Measurements from ENCODE around the gene NME8. TPM values are rescaled to one million over a fixed set of nuclear protein-coding genes. Genes with fewer than 3 reads are reported as not detected.

Gene NME8
- total and polyA plus RNA-seq, 2 experiments from 2014 or later: 0.14 to 1.3 TPM

DNA sequence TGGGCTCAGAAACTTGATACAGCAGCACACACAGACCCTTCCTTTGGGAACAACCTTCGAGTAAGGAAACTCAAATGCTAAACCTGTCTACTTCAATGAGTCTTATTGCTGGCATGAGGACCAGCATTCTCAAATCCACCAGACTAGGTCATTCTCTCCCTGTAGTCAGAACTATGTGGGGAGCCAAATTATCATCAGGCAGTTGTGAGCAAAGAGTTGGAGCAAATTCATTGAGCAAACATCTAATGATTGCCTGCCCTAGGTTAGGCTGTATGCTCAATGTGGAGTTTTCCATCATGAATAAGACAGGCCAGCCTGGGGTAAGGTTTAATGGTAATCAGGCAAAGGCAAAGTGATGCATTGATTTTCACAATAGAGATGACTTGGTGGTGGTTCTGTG, 75.6 kb downstream of the NME8 start (continued):
- TF ChIP-seq, protein P1, sequence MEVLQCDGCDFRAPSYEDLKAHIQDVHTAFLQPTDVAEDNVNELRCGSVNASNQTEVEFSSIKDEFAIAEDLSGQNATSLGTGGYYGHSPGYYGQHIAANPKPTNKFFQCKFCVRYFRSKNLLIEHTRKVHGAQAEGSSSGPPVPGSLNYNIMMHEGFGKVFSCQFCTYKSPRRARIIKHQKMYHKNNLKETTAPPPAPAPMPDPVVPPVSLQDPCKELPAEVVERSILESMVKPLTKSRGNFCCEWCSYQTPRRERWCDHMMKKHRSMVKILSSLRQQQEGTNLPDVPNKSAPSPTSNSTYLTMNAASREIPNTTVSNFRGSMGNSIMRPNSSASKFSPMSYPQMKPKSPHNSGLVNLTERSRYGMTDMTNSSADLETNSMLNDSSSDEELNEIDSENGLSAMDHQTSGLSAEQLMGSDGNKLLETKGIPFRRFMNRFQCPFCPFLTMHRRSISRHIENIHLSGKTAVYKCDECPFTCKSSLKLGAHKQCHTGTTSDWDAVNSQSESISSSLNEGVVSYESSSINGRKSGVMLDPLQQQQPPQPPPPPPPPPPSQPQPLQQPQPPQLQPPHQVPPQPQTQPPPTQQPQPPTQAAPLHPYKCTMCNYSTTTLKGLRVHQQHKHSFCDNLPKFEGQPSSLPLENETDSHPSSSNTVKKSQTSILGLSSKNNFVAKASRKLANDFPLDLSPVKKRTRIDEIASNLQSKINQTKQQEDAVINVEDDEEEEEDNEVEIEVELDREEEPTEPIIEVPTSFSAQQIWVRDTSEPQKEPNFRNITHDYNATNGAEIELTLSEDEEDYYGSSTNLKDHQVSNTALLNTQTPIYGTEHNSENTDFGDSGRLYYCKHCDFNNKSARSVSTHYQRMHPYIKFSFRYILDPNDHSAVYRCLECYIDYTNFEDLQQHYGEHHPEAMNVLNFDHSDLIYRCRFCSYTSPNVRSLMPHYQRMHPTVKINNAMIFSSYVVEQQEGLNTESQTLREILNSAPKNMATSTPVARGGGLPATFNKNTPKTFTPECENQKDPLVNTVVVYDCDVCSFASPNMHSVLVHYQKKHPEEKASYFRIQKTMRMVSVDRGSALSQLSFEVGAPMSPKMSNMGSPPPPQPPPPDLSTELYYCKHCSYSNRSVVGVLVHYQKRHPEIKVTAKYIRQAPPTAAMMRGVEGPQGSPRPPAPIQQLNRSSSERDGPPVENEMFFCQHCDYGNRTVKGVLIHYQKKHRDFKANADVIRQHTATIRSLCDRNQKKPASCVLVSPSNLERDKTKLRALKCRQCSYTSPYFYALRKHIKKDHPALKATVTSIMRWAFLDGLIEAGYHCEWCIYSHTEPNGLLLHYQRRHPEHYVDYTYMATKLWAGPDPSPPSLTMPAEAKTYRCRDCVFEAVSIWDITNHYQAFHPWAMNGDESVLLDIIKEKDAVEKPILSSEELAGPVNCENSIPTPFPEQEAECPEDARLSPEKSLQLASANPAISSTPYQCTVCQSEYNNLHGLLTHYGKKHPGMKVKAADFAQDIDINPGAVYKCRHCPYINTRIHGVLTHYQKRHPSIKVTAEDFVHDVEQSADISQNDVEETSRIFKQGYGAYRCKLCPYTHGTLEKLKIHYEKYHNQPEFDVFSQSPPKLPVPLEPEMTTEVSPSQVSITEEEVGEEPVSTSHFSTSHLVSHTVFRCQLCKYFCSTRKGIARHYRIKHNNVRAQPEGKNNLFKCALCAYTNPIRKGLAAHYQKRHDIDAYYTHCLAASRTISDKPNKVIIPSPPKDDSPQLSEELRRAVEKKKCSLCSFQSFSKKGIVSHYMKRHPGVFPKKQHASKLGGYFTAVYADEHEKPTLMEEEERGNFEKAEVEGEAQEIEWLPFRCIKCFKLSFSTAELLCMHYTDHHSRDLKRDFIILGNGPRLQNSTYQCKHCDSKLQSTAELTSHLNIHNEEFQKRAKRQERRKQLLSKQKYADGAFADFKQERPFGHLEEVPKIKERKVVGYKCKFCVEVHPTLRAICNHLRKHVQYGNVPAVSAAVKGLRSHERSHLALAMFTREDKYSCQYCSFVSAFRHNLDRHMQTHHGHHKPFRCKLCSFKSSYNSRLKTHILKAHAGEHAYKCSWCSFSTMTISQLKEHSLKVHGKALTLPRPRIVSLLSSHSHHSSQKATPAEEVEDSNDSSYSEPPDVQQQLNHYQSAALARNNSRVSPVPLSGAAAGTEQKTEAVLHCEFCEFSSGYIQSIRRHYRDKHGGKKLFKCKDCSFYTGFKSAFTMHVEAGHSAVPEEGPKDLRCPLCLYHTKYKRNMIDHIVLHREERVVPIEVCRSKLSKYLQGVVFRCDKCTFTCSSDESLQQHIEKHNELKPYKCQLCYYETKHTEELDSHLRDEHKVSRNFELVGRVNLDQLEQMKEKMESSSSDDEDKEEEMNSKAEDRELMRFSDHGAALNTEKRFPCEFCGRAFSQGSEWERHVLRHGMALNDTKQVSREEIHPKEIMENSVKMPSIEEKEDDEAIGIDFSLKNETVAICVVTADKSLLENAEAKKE (CRISPR knock-in tag; IDR thresholded peaks at IDR 0.05): no peak

DNA sequence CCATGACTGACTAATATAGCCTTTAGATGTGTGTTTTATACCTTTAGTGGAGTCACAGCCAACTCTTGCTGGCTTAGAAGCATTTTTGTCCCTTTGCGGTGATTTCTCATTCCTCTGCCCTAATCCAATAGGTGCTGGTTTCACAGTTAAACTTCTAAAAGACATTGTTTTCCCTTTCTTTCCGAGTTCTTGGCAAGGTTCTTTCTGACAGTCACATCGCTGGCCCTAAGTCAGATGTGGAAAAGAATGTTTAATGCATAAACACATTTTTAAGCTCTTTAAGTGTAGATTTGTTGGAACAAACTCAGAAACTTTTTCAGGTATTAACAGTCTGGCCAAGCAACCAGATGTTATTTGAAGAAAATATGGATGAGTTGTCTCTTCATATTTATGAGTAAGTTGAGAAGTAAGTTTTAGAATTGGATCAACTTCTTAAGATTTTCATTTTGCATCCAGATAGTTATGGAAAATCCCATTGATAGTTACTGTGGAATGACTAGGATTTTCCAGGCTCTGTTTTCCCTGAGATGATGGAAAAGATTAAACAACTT, 76.2 kb downstream of the NME8 start:
- H3K27ac ChIP-seq (ENCODE audit: low read depth): no peak overlapping the region
- peaks cover 7% of the 10 kb centered on the region; the same call in 2 of the 3 replicates for H3K4me1 Mint-ChIP-seq
- peaks cover 6% of the 10 kb centered on the region; the same call in 1 of the 2 replicates for H3K4me1 ChIP-seq (ENCODE audit: insufficient read depth)
- 0 out of 2 replicates have a peak, but pooled peaks cover 8% of the 10 kb centered on the region for H3K79me2 ChIP-seq (replicated peaks; ENCODE audit: insufficient read depth)
- no peaks in the 10 kb centered on the region for H3K9me3 Mint-ChIP-seq
- H3K4me3 Mint-ChIP-seq: no peak overlapping the region
- H4K20me1 ChIP-seq (replicated peaks; ENCODE audit: insufficient read depth): no peaks in the 10 kb centered on the region
- H3K36me3 Mint-ChIP-seq (ENCODE audit: low read depth): no peaks in the 10 kb centered on the region; the same call in 2 of the 3 replicates
- H3F3A ChIP-seq (replicated peaks; ENCODE audit: low read depth): no peaks in the 10 kb centered on the region
- H3K4me3 ChIP-seq: no peak overlapping the region
- H2AFZ ChIP-seq: no peak overlapping the region
- peaks cover 16% of the 10 kb centered on the region for H3K27me3 ChIP-seq (ENCODE audit: insufficient read depth)
- H3K36me3 ChIP-seq (ENCODE audit: insufficient read depth): no peaks in the 10 kb centered on the region
- DNase-seq (ENCODE audit: low spot score): no peak
- ATAC-seq: no peak
- no peak overlapping the region for H3K27ac Mint-ChIP-seq
- H3K27me3 Mint-ChIP-seq (ENCODE audit: insufficient read depth, low read depth, poor library complexity): peaks cover 14% of the 10 kb centered on the region
- H3K9me2 ChIP-seq (ENCODE audit: insufficient read depth): 0 out of 2 replicates have a peak, but pooled peaks cover under 1% of the 10 kb centered on the region
- H3K4me2 ChIP-seq: no peak overlapping the region
- TF ChIP-seq EZH2 (IDR thresholded peaks at IDR 0.05; ENCODE audit: low read depth, unreplicated experiment): no peak
- no peak for TF ChIP-seq POLR2AphosphoS5 (IDR thresholded peaks at IDR 0.05; ENCODE audit: low read depth)
- TF ChIP-seq NANOG (IDR thresholded peaks at IDR 0.05; ENCODE audit: borderline replicate concordance): no peak
- TF ChIP-seq ZNF114 (CRISPR knock-in tag; IDR thresholded peaks at IDR 0.05): no peak
- no peak for TF ChIP-seq EZH2phosphoT487 (IDR thresholded peaks at IDR 0.05; ENCODE audit: unreplicated experiment)
- TF ChIP-seq, protein P1 (CRISPR knock-in tag; IDR thresholded peaks at IDR 0.05): no peak
- TF ChIP-seq ZNF331 (CRISPR knock-in tag; IDR thresholded peaks at IDR 0.05; ENCODE audit: low read depth): no peak

Measured in GM23338 (cell line).